D721Med (cell line): ENCODE data around the gene PAH.

Source experiments
- DNase-seq: peaks from one replicate; pipeline ENCODE4 v3.0.0; 2011; ENCODE audit warnings: low spot score; ENCODE audit not compliant: insufficient read length
- FAIRE-seq: peaks from 2 replicates; lab custom pipeline; 2011; peaks lifted over from hg19 to GRCh38; lab: Jason Lieb, UNC
- TF ChIP-seq, protein P1 (sequence below): IDR thresholded peaks from 2 replicates; pipeline ENCODE4 v1.5.1; 2012; ENCODE audit warnings: mild to moderate bottlenecking, control low read depth; ENCODE audit not compliant: insufficient read depth; ENCODE audit errors: missing control alignments

PAH gene

DNA sequence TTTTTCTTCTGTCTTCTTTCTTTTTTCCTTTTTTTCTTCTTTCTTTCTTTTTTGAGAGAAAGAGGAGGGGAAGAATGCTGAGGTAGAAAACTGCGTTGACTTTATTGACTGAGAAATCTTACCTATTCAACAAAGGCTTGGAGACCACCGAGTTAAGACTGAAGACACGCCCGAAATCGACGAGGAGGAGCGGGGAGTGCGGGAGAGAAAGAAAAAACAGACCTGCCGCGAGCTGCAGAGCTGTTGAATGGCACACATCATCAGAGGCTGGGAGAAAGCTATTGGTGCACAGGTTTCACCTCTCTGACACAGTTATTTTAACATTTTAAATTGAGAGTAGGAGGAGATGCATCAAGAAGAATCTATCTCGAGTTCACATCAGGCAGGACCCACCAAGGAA lies 45.5 kb upstream of the PAH start:
- DNase-seq (no peak), FAIRE-seq (no peak)
- TF ChIP-seq, protein P1, sequence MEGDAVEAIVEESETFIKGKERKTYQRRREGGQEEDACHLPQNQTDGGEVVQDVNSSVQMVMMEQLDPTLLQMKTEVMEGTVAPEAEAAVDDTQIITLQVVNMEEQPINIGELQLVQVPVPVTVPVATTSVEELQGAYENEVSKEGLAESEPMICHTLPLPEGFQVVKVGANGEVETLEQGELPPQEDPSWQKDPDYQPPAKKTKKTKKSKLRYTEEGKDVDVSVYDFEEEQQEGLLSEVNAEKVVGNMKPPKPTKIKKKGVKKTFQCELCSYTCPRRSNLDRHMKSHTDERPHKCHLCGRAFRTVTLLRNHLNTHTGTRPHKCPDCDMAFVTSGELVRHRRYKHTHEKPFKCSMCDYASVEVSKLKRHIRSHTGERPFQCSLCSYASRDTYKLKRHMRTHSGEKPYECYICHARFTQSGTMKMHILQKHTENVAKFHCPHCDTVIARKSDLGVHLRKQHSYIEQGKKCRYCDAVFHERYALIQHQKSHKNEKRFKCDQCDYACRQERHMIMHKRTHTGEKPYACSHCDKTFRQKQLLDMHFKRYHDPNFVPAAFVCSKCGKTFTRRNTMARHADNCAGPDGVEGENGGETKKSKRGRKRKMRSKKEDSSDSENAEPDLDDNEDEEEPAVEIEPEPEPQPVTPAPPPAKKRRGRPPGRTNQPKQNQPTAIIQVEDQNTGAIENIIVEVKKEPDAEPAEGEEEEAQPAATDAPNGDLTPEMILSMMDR: no peak

DNA sequence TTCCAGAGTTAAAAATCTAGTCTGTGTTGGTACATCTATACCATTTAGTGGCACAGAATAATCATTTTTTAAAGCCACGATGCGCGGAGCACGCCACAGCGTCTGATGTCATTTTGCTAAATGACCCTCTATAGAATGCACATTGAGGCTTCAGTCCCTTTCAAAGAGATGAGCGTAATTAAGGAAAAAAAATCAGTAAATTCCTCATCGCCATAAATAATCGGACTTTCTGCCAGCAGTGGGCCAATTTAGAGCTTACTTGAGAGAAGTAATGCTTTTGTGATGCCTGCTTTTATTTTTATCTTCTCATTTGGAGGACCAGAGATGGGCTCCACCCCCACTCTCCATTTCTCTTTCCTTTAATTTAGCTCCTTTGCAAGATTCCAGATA lies 44.4 kb upstream of the PAH start:
- no peak for DNase-seq
- TF ChIP-seq, protein P1: no peak
- FAIRE-seq: no peak

DNA sequence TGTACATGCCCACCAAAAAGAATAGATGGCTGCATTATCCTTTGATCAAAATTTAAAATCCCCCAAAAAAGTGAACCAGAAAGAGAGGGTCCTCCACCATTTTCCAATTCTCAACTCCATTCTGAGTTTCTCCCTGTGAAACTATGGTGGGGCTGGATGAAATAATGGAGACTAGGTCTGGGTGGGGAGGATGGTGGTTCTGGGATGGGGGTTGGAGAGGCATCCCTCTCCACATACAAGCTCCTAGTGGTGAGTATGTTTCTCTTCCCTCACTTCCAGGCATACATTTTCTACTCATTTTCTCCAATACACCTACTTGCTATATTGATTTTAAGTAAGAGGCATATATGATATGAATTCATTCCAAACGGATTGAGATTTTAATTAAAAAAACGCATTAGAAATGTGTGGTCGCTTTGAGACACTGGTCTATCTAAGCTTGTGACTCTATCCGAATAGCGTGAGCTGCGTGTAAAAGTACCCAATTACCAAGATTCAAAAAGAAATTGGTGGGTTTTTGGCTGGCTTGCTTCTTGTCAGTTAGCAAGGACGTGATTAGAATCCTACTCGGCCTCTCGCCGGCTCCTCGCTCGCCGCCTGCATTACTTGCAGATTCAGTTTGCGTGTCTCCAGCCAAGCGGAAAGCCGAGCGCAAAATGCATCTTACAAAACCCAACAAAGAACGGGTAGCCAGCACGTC lies 43.9 kb upstream of the PAH start:
- DNase-seq: no peak
- FAIRE-seq: no peak

DNA sequence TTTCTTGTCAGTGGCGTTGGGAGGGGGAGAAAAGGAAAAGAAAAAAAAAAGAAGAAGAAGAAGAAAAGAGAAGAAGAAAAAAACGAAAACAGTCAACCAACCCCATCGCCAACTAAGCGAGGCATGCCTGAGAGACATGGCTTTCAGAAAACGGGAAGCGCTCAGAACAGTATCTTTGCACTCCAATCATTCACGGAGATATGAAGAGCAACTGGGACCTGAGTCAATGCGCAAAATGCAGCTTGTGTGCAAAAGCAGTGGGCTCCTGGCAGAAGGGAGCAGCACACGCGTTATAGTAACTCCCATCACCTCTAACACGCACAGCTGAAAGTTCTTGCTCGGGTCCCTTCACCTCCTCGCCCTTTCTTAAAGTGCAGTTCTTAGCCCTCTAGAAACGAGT lies 42.3 kb upstream of the PAH start:
- DNase-seq (no peak), FAIRE-seq (no peak)
- TF ChIP-seq, protein P1: no peak

More for the DNA sequence above, 43.9 kb upstream of the PAH start:
- TF ChIP-seq, protein P1: no peak

DNA sequence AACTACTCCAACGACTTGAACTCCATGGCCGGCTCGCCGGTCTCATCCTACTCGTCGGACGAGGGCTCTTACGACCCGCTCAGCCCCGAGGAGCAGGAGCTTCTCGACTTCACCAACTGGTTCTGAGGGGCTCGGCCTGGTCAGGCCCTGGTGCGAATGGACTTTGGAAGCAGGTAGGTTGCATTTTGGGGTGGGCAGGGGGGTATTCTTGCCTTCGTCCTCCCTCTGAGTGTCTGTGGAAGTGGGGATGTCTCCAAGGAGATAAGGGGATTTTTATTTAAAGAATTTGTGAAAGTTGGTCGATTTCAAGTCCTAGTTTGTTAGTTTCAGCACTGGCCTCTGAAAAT lies 41.8 kb upstream of the PAH start:
- TF ChIP-seq, protein P1: no peak
- DNase-seq (no peak), FAIRE-seq (no peak)

DNA sequence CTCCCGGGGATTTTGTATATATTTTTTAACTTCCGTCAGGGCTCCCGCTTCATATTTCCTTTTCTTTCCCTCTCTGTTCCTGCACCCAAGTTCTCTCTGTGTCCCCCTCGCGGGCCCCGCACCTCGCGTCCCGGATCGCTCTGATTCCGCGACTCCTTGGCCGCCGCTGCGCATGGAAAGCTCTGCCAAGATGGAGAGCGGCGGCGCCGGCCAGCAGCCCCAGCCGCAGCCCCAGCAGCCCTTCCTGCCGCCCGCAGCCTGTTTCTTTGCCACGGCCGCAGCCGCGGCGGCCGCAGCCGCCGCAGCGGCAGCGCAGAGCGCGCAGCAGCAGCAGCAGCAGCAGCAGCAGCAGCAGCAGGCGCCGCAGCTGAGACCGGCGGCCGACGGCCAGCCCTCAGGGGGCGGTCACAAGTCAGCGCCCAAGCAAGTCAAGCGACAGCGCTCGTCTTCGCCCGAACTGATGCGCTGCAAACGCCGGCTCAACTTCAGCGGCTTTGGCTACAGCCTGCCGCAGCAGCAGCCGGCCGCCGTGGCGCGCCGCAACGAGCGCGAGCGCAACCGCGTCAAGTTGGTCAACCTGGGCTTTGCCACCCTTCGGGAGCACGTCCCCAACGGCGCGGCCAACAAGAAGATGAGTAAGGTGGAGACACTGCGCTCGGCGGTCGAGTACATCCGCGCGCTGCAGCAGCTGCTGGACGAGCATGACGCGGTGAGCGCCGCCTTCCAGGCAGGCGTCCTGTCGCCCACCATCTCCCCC lies 41.2 kb upstream of the PAH start:
- DNase-seq (no peak), FAIRE-seq (no peak)
- TF ChIP-seq, protein P1: no peak
